HepG2 (cell line): ENCODE data around the gene CDT1. TPM values are rescaled to one million over a fixed set of nuclear protein-coding genes. Genes with fewer than 3 reads are reported as not detected.

Experiments
- SAP130 ChIP-seq: IDR thresholded peaks from 2 replicates; pipeline ENCODE4 v1.6.1; 2016; ENCODE audit warnings: low read depth
- ZNF569 ChIP-seq: sonication (generic); formaldehyde crosslinking; IDR thresholded peaks from 2 replicates; pipeline ENCODE4 v1.5.0; 2020; ENCODE audit warnings: mild to moderate bottlenecking, missing genetic modification reagents, moderate library complexity, borderline replicate concordance
- polyA plus RNA-seq, 8 experiments: library from polyadenylated mRNA; depleted of rRNA in 3 of 8; stranded (reverse) in 7 of 8; unstranded in 1 of 8; fragments of >200 nt; fragmentation: Illumina TruSeq in 4 of 8; extraction: Trizol in 4 of 8; gene quantifications; 2 replicates each; pipeline versions ENCODE4 v1.2.1 to v1.2.3, GENCODE V29; 2011 to 2016; ENCODE audit warnings: low read depth in 4 of 8, missing spikeins in 1 of 8, mixed read lengths in 1 of 8; ENCODE audit not compliant: insufficient read depth in 1 of 8
- total RNA-seq, 5 experiments: library from RNA; depleted of rRNA; stranded (reverse); fragments of >200 nt; fragmentation: Illumina TruSeq; extraction: Trizol; gene quantifications; 2 replicates each; pipeline ENCODE4 v1.2.3, GENCODE V29; 2016; ENCODE audit warnings: low read depth in 1 of 5
- TF ChIP-seq, protein P1 (sequence below): sonication (generic); formaldehyde crosslinking; IDR thresholded peaks from 2 replicates; pipeline ENCODE4 v1.4.0; 2020; ENCODE audit warnings: missing genetic modification reagents
- TF ChIP-seq, protein P2 (sequence below): sonication (generic); formaldehyde crosslinking; IDR thresholded peaks from 2 replicates; pipeline ENCODE4; 2020; ENCODE audit warnings: missing genetic modification reagents, mild to moderate bottlenecking, borderline replicate concordance
- TF ChIP-seq, protein P3 (sequence below): sonication (generic); formaldehyde crosslinking; IDR thresholded peaks from 2 replicates; pipeline ENCODE4 v1.4.0; 2020; ENCODE audit warnings: missing genetic modification reagents
- TF ChIP-seq, protein P4 (sequence below): IDR thresholded peaks from 2 replicates; pipeline ENCODE4 v1.6.1; 2016; ENCODE audit warnings: low read depth, missing genetic modification reagents, missing compliant biosample characterization
- TF ChIP-seq, protein P5 (sequence below): sonication (generic); formaldehyde crosslinking; IDR thresholded peaks from 2 replicates; pipeline ENCODE4 v1.4.0; 2020; ENCODE audit warnings: missing genetic modification reagents
- TF ChIP-seq, protein P6 (sequence below): sonication (generic); formaldehyde crosslinking; IDR thresholded peaks from 2 replicates; pipeline ENCODE4 v1.4.0; 2020; ENCODE audit warnings: missing genetic modification reagents

Gene CDT1
- total and polyA plus RNA-seq, 2 of the 13 experiments (the other 11 are each of a cell fraction or from before 2014, with no cell fraction given), result 23.1 to 23.8 TPM

DNA sequence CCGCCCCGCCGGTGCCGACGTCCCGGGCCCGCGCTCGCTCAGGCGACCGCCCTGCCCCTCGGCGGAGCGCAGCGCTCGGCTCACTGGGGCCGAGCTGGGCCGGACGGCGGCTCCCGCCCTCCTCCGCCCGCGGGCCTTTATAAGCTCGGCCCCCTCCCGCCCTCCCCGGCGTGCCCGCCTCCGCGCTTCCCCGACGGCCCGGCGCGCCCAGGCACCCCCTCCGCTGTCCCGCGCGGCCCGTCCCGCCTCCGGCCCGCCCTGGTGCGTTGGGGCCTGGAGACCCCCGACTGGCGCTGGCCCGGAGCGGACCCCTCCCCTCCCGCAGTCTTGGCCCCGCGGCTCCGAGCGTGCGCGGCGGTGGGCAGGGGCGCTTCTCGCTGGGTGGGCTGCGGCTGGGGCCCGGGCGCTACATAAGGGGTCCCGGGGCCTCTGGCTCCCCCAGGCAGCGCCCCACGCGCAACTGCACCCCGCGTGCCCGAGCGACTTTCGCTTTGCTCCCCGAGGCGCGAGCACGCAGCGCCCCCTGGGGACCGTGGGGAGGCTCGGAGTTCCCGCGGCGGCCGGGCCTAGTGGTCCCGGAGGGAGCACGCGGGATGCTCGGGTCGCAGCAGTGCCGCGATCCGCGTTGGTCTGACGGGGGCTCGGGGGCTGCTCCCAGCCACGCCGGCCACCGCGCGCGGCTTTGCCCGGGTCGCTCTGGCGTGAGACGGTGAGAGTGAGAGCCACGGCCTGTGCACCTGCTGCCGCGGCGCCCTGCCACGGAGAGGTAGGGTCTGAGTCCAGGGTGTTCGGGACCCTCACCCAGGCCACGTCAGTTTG is 18.3 kb upstream of the CDT1 start, which contains the start of gene PIEZO1 (continued):
- TF ChIP-seq, protein P1, sequence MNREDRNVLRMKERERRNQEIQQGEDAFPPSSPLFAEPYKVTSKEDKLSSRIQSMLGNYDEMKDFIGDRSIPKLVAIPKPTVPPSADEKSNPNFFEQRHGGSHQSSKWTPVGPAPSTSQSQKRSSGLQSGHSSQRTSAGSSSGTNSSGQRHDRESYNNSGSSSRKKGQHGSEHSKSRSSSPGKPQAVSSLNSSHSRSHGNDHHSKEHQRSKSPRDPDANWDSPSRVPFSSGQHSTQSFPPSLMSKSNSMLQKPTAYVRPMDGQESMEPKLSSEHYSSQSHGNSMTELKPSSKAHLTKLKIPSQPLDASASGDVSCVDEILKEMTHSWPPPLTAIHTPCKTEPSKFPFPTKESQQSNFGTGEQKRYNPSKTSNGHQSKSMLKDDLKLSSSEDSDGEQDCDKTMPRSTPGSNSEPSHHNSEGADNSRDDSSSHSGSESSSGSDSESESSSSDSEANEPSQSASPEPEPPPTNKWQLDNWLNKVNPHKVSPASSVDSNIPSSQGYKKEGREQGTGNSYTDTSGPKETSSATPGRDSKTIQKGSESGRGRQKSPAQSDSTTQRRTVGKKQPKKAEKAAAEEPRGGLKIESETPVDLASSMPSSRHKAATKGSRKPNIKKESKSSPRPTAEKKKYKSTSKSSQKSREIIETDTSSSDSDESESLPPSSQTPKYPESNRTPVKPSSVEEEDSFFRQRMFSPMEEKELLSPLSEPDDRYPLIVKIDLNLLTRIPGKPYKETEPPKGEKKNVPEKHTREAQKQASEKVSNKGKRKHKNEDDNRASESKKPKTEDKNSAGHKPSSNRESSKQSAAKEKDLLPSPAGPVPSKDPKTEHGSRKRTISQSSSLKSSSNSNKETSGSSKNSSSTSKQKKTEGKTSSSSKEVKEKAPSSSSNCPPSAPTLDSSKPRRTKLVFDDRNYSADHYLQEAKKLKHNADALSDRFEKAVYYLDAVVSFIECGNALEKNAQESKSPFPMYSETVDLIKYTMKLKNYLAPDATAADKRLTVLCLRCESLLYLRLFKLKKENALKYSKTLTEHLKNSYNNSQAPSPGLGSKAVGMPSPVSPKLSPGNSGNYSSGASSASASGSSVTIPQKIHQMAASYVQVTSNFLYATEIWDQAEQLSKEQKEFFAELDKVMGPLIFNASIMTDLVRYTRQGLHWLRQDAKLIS (CRISPR knock-in tag), result 0 out of 2 replicates have a peak, but pooled peaks have one; percentile 63
- TF ChIP-seq SAP130, result 0 out of 2 replicates have a peak, but pooled peaks have one; percentile 43
- TF ChIP-seq, protein P2, sequence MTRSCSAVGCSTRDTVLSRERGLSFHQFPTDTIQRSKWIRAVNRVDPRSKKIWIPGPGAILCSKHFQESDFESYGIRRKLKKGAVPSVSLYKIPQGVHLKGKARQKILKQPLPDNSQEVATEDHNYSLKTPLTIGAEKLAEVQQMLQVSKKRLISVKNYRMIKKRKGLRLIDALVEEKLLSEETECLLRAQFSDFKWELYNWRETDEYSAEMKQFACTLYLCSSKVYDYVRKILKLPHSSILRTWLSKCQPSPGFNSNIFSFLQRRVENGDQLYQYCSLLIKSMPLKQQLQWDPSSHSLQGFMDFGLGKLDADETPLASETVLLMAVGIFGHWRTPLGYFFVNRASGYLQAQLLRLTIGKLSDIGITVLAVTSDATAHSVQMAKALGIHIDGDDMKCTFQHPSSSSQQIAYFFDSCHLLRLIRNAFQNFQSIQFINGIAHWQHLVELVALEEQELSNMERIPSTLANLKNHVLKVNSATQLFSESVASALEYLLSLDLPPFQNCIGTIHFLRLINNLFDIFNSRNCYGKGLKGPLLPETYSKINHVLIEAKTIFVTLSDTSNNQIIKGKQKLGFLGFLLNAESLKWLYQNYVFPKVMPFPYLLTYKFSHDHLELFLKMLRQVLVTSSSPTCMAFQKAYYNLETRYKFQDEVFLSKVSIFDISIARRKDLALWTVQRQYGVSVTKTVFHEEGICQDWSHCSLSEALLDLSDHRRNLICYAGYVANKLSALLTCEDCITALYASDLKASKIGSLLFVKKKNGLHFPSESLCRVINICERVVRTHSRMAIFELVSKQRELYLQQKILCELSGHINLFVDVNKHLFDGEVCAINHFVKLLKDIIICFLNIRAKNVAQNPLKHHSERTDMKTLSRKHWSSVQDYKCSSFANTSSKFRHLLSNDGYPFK, result no peak
- TF ChIP-seq, protein P3, sequence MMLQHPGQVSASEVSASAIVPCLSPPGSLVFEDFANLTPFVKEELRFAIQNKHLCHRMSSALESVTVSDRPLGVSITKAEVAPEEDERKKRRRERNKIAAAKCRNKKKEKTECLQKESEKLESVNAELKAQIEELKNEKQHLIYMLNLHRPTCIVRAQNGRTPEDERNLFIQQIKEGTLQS (CRISPR knock-in tag), result no peak
- TF ChIP-seq, protein P4, sequence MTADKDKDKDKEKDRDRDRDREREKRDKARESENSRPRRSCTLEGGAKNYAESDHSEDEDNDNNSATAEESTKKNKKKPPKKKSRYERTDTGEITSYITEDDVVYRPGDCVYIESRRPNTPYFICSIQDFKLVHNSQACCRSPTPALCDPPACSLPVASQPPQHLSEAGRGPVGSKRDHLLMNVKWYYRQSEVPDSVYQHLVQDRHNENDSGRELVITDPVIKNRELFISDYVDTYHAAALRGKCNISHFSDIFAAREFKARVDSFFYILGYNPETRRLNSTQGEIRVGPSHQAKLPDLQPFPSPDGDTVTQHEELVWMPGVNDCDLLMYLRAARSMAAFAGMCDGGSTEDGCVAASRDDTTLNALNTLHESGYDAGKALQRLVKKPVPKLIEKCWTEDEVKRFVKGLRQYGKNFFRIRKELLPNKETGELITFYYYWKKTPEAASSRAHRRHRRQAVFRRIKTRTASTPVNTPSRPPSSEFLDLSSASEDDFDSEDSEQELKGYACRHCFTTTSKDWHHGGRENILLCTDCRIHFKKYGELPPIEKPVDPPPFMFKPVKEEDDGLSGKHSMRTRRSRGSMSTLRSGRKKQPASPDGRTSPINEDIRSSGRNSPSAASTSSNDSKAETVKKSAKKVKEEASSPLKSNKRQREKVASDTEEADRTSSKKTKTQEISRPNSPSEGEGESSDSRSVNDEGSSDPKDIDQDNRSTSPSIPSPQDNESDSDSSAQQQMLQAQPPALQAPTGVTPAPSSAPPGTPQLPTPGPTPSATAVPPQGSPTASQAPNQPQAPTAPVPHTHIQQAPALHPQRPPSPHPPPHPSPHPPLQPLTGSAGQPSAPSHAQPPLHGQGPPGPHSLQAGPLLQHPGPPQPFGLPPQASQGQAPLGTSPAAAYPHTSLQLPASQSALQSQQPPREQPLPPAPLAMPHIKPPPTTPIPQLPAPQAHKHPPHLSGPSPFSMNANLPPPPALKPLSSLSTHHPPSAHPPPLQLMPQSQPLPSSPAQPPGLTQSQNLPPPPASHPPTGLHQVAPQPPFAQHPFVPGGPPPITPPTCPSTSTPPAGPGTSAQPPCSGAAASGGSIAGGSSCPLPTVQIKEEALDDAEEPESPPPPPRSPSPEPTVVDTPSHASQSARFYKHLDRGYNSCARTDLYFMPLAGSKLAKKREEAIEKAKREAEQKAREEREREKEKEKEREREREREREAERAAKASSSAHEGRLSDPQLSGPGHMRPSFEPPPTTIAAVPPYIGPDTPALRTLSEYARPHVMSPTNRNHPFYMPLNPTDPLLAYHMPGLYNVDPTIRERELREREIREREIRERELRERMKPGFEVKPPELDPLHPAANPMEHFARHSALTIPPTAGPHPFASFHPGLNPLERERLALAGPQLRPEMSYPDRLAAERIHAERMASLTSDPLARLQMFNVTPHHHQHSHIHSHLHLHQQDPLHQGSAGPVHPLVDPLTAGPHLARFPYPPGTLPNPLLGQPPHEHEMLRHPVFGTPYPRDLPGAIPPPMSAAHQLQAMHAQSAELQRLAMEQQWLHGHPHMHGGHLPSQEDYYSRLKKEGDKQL (CRISPR knock-in tag), result no peak
- TF ChIP-seq ZNF569 (CRISPR knock-in tag), result no peak
- TF ChIP-seq, protein P5, sequence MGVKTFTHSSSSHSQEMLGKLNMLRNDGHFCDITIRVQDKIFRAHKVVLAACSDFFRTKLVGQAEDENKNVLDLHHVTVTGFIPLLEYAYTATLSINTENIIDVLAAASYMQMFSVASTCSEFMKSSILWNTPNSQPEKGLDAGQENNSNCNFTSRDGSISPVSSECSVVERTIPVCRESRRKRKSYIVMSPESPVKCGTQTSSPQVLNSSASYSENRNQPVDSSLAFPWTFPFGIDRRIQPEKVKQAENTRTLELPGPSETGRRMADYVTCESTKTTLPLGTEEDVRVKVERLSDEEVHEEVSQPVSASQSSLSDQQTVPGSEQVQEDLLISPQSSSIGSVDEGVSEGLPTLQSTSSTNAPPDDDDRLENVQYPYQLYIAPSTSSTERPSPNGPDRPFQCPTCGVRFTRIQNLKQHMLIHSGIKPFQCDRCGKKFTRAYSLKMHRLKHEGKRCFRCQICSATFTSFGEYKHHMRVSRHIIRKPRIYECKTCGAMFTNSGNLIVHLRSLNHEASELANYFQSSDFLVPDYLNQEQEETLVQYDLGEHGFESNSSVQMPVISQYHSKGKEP (CRISPR knock-in tag), result no peak
- TF ChIP-seq, protein P6, sequence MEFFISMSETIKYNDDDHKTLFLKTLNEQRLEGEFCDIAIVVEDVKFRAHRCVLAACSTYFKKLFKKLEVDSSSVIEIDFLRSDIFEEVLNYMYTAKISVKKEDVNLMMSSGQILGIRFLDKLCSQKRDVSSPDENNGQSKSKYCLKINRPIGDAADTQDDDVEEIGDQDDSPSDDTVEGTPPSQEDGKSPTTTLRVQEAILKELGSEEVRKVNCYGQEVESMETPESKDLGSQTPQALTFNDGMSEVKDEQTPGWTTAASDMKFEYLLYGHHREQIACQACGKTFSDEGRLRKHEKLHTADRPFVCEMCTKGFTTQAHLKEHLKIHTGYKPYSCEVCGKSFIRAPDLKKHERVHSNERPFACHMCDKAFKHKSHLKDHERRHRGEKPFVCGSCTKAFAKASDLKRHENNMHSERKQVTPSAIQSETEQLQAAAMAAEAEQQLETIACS, result peak; percentile 80
